ENCODE measurements around the gene ARMC2. TPM values are rescaled to one million over a fixed set of nuclear protein-coding genes. Genes with fewer than 3 reads are reported as not detected.

ARMC2 gene
- total and polyA plus RNA-seq, 2 of the 4 experiments (the other 2 are of a cell fraction): 0.72 to 3.9 TPM

DNA sequence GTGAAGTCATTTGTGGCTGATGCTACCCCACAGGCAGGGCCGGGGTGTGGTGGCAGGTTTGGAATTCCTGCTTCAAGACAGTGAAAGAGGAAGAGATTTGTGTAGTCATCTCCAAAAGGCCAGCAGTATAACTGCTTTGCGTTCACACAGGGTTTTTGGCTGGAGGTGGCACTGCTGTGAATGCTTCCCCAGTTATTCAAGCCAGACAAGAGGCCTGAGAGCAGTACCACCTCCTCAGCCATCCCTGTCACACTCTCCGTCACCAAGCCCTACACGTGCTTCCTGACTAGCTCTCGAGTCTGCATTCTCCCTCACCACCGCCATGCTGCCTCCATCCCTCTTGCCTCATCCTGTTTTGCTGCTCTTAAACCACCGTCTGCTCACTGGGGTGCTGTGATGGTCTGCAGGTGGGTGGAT lies 23.9 kb downstream of the ARMC2 start:
- no peak overlapping the region for H2AK5ac ChIP-seq (ENCODE audit: low read depth, low read length)
- no peak overlapping the region for H3K27ac ChIP-seq (ENCODE audit: insufficient read depth, low read length)
- no peak overlapping the region for H2BK5ac ChIP-seq (ENCODE audit: low read depth, low read length, poor library complexity, severe bottlenecking)
- H3K79me1 ChIP-seq (ENCODE audit: low read depth in 1 of 2, low read length in 2 of 2): no peaks in the 10 kb centered on the region
- no peak overlapping the region for H3K56ac ChIP-seq (ENCODE audit: extremely low read depth, insufficient read depth, low read length)
- H2BK120ac ChIP-seq (ENCODE audit: low read depth, low read length): no peak overlapping the region
- peak overlapping the region; percentile 40 for H2AK9ac ChIP-seq (replicated peaks; ENCODE audit: low read depth, low read length, poor library complexity)
- in situ Hi-C loops (cut with MboI; ENCODE audit: low sequenced_read_pairs): no loop called here
- POLR2A ChIA-PET (ENCODE audit: unreplicated experiment): no interaction called here
- no peaks in the 10 kb centered on the region; the same call in 1 of the 2 replicates for H3K36me3 ChIP-seq (ENCODE audit: control insufficient read depth, insufficient read depth, low read length)
- TF ChIP-seq BHLHE40 (IDR thresholded peaks at IDR 0.05; ENCODE audit: low read depth, low read length) (no peak), RCOR1 (IDR thresholded peaks at IDR 0.05; ENCODE audit: insufficient replicate concordance, low read length) (no peak), FOS (IDR thresholded peaks at IDR 0.05; ENCODE audit: low read depth, low read length) (no peak), MAFK (IDR thresholded peaks at IDR 0.05; ENCODE audit: low read depth, low read length) (no peak), MXI1 (IDR thresholded peaks at IDR 0.05; ENCODE audit: borderline replicate concordance, low read depth, low read length) (no peak), MAZ (IDR thresholded peaks at IDR 0.05; ENCODE audit: borderline replicate concordance, low read depth, low read length) (no peak), POLR2A (IDR thresholded peaks at IDR 0.05; ENCODE audit: low read depth, low read length) (no peak), RAD21 (IDR thresholded peaks at IDR 0.05; ENCODE audit: low read length) (no peak), SMC3 (IDR thresholded peaks at IDR 0.05; ENCODE audit: low read depth, low read length) (no peak)
- TF ChIP-seq, protein P1, sequence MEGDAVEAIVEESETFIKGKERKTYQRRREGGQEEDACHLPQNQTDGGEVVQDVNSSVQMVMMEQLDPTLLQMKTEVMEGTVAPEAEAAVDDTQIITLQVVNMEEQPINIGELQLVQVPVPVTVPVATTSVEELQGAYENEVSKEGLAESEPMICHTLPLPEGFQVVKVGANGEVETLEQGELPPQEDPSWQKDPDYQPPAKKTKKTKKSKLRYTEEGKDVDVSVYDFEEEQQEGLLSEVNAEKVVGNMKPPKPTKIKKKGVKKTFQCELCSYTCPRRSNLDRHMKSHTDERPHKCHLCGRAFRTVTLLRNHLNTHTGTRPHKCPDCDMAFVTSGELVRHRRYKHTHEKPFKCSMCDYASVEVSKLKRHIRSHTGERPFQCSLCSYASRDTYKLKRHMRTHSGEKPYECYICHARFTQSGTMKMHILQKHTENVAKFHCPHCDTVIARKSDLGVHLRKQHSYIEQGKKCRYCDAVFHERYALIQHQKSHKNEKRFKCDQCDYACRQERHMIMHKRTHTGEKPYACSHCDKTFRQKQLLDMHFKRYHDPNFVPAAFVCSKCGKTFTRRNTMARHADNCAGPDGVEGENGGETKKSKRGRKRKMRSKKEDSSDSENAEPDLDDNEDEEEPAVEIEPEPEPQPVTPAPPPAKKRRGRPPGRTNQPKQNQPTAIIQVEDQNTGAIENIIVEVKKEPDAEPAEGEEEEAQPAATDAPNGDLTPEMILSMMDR (conservative IDR thresholded peaks at IDR 0.05; ENCODE audit: low read depth, low read length): no peak
- no peak overlapping the region for H2BK15ac ChIP-seq (ENCODE audit: low read depth, low read length)
- H4K5ac ChIP-seq (ENCODE audit: low read depth, low read length): no peak overlapping the region
- H3K4ac ChIP-seq (ENCODE audit: low read depth, low read length): no peak overlapping the region; the same call in 1 of the 2 replicates
- H3K4me3 ChIP-seq (ENCODE audit: insufficient read depth, low read depth, low read length): no peak overlapping the region
- no peak overlapping the region for H3K18ac ChIP-seq (ENCODE audit: low read depth, low read length)
- H3K27me3 ChIP-seq (ENCODE audit: control insufficient read depth, insufficient read depth, low read length): no peaks in the 10 kb centered on the region
- H3K14ac ChIP-seq (replicated peaks; ENCODE audit: low read depth, low read length): peak overlapping the region; percentile 15; the same call in 1 of the 2 replicates
- no CpG with 5 or more reads among the region's 7 CpGs for whole genome bisulfite sequencing, 2 experiments (ENCODE audit: extremely low coverage in 2 of 2, insufficient read length in 1 of 2)
- no peak overlapping the region for H4K91ac ChIP-seq (ENCODE audit: insufficient read depth, low read depth, low read length)
- dilution Hi-C loops (cut with HindIII; ENCODE audit: low sequenced_read_pairs, unreplicated experiment): no loop called here
- H3K4me1 ChIP-seq (ENCODE audit: control insufficient read depth, insufficient read depth, low read length): peaks cover 13% of the 10 kb centered on the region
- no peak overlapping the region for H4K8ac ChIP-seq (ENCODE audit: low read depth in 2 of 2, low read length in 2 of 2)
- H3K9me1 ChIP-seq (ENCODE audit: insufficient read depth, low read length): peaks cover 5% of the 10 kb centered on the region; the same call in 1 of the 2 replicates
- CTCF ChIA-PET: interaction anchor here (1.0 kb wide), 1 partner anchor 20 kb away, joined by 3 read pairs; no protein-coding TSS in a partner anchor
- no peaks in the 10 kb centered on the region for H3K9me3 ChIP-seq (ENCODE audit: control insufficient read depth, insufficient read depth, low read length)
- ATAC-seq (ENCODE audit: low read depth) (no peak), DNase-seq (no peak)
- no peak overlapping the region; the same call in 1 of the 2 replicates for H3K4me2 ChIP-seq (ENCODE audit: low read depth, low read length)
- no peaks in the 10 kb centered on the region for H4K20me1 ChIP-seq (ENCODE audit: insufficient read depth, low read length)
- BruUV-seq (replicated peaks): no TSS peak
- intact Hi-C loops (cut with micrococcal nuclease): no loop called here
- H3K23ac ChIP-seq (ENCODE audit: low read depth, low read length): no peak overlapping the region
- peak overlapping the region; percentile 13 for H2AFZ ChIP-seq (replicated peaks; ENCODE audit: low read length, poor library complexity)
- H3K9ac ChIP-seq (ENCODE audit: low read depth, low read length): no peak overlapping the region
- H2BK20ac ChIP-seq (ENCODE audit: low read depth, low read length): no peak overlapping the region
